ENCODE data around the gene MMD2. TPM values are rescaled to one million over a fixed set of nuclear protein-coding genes. Genes with fewer than 3 reads are reported as not detected.

Gene MMD2
- total RNA-seq, 1 experiment from 2014 or later = not detected

GRCh38 chr7:4904346-4904745 lies 54.6 kb downstream of the MMD2 start:
- CTCF ChIA-PET = no interaction called here
- Histone ChIP-seq H3K4me2 (ENCODE audit: low read length) (no peak overlapping the region), H3K9me3 (ENCODE audit: low read length) (no peaks in the 10 kb centered on the region), H3K27ac (ENCODE audit: low read length) (no peak overlapping the region), H3K4me1 (ENCODE audit: insufficient read depth, low read length) (no peaks in the 10 kb centered on the region), H2AFZ (ENCODE audit: low read length) (no peak overlapping the region), H3K27me3 (ENCODE audit: low read length) (peaks cover 10% of the 10 kb centered on the region), H3F3A (ENCODE audit: low read length, unreplicated experiment) (no peaks in the 10 kb centered on the region), H4K20me1 (ENCODE audit: low read length) (no peaks in the 10 kb centered on the region), H3K9me2 (replicated peaks; ENCODE audit: low read length) (no peaks in the 10 kb centered on the region), H3K4me3 (ENCODE audit: low read length) (no peak overlapping the region), H3K9ac (ENCODE audit: low read length) (no peak overlapping the region), H3K79me2 (ENCODE audit: low read length) (no peaks in the 10 kb centered on the region), H3K36me3 (ENCODE audit: low read depth, low read length) (no peaks in the 10 kb centered on the region)
- TF ChIP-seq EZH2phosphoT487 (IDR thresholded peaks at IDR 0.05; ENCODE audit: borderline replicate concordance, low read length) (no peak), EZH2 (IDR thresholded peaks at IDR 0.05; ENCODE audit: low read length, unreplicated experiment) (no peak)
- TF ChIP-seq, protein P1, sequence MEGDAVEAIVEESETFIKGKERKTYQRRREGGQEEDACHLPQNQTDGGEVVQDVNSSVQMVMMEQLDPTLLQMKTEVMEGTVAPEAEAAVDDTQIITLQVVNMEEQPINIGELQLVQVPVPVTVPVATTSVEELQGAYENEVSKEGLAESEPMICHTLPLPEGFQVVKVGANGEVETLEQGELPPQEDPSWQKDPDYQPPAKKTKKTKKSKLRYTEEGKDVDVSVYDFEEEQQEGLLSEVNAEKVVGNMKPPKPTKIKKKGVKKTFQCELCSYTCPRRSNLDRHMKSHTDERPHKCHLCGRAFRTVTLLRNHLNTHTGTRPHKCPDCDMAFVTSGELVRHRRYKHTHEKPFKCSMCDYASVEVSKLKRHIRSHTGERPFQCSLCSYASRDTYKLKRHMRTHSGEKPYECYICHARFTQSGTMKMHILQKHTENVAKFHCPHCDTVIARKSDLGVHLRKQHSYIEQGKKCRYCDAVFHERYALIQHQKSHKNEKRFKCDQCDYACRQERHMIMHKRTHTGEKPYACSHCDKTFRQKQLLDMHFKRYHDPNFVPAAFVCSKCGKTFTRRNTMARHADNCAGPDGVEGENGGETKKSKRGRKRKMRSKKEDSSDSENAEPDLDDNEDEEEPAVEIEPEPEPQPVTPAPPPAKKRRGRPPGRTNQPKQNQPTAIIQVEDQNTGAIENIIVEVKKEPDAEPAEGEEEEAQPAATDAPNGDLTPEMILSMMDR (conservative IDR thresholded peaks at IDR 0.05; ENCODE audit: low read depth, low read length) = no peak
- no TSS peak for BruUV-seq (replicated peaks)
- POLR2A ChIA-PET (ENCODE audit: unreplicated experiment) = no interaction called here
- no peak for ATAC-seq
- DNase-seq = no peak
- intact Hi-C loops (cut with micrococcal nuclease) = no loop called here

GRCh38 chr7:4895766-4896165 lies 63.2 kb downstream of the MMD2 start:
- H3K27me3 ChIP-seq (ENCODE audit: low read length) = no peaks in the 10 kb centered on the region

DNA sequence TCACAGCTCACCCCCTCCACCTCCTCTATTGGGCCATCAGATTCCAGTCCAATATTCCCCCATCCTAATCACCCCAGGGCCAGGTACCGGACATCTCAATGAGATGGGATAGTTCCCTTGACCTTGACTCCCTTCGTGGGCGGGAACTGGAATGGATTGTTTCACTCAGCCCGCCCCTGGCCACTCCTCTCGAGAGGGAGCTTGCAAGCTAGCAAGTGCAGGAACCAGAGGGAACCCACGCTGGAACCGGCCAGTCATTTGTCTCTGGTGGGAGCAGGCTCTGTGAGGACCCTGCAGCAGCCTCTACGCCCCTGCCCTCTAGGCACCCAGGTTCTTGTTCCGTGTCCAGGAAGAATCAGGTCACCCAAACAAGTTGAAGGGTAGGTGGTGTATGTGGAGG lies 64.5 kb downstream of the MMD2 start:
- ATAC-seq = no peak
- BruUV-seq (replicated peaks) = no TSS peak

More at GRCh38 chr7:4895766-4896165, 63.2 kb downstream of the MMD2 start:
- Histone ChIP-seq H3K79me2 (ENCODE audit: low read length) (no peaks in the 10 kb centered on the region), H3K4me2 (ENCODE audit: low read length) (no peak overlapping the region), H3K36me3 (ENCODE audit: low read depth, low read length) (no peaks in the 10 kb centered on the region), H3K4me1 (ENCODE audit: insufficient read depth, low read length) (no peaks in the 10 kb centered on the region), H3K9me3 (ENCODE audit: low read length) (no peaks in the 10 kb centered on the region), H4K20me1 (ENCODE audit: low read length) (no peaks in the 10 kb centered on the region), H3K27ac (ENCODE audit: low read length) (no peak overlapping the region), H3K9ac (ENCODE audit: low read length) (no peak overlapping the region), H3K4me3 (ENCODE audit: low read length) (no peak overlapping the region), H3K9me2 (replicated peaks; ENCODE audit: low read length) (no peaks in the 10 kb centered on the region), H2AFZ (ENCODE audit: low read length) (no peak overlapping the region), H3F3A (ENCODE audit: low read length, unreplicated experiment) (no peaks in the 10 kb centered on the region)
- intact Hi-C loops (cut with micrococcal nuclease) = no loop called here
- no TSS peak for BruUV-seq (replicated peaks)
- TF ChIP-seq EZH2phosphoT487 (IDR thresholded peaks at IDR 0.05; ENCODE audit: borderline replicate concordance, low read length) (no peak), EZH2 (IDR thresholded peaks at IDR 0.05; ENCODE audit: low read length, unreplicated experiment) (no peak)
- TF ChIP-seq, protein P1 (conservative IDR thresholded peaks at IDR 0.05; ENCODE audit: low read depth, low read length) = no peak
- ATAC-seq (no peak), DNase-seq (no peak)
- ChIA-PET POLR2A (ENCODE audit: unreplicated experiment) (no interaction called here), CTCF (no interaction called here)

More for the DNA sequence above, 64.5 kb downstream of the MMD2 start:
- Histone ChIP-seq H4K20me1 (ENCODE audit: low read length) (no peaks in the 10 kb centered on the region), H2AFZ (ENCODE audit: low read length) (no peak overlapping the region), H3K27ac (ENCODE audit: low read length) (no peak overlapping the region), H3K4me2 (ENCODE audit: low read length) (no peak overlapping the region), H3K9me2 (replicated peaks; ENCODE audit: low read length) (no peaks in the 10 kb centered on the region), H3F3A (ENCODE audit: low read length, unreplicated experiment) (no peaks in the 10 kb centered on the region), H3K9ac (ENCODE audit: low read length) (no peak overlapping the region), H3K36me3 (ENCODE audit: low read depth, low read length) (no peaks in the 10 kb centered on the region), H3K4me3 (ENCODE audit: low read length) (no peak overlapping the region), H3K79me2 (ENCODE audit: low read length) (no peaks in the 10 kb centered on the region), H3K4me1 (ENCODE audit: insufficient read depth, low read length) (no peaks in the 10 kb centered on the region), H3K27me3 (ENCODE audit: low read length) (no peaks in the 10 kb centered on the region), H3K9me3 (ENCODE audit: low read length) (no peaks in the 10 kb centered on the region)
- ChIA-PET CTCF (no interaction called here), POLR2A (ENCODE audit: unreplicated experiment) (no interaction called here)
- DNase-seq = no peak
- intact Hi-C loops (cut with micrococcal nuclease) = no loop called here
- TF ChIP-seq EZH2 (IDR thresholded peaks at IDR 0.05; ENCODE audit: low read length, unreplicated experiment) = no peak
- TF ChIP-seq, protein P1 (conservative IDR thresholded peaks at IDR 0.05; ENCODE audit: low read depth, low read length) = no peak
- no peak for TF ChIP-seq EZH2phosphoT487 (IDR thresholded peaks at IDR 0.05; ENCODE audit: borderline replicate concordance, low read length)
